ENCODE measurements around the gene ECM1. TPM values are rescaled to one million over a fixed set of nuclear protein-coding genes. Genes with fewer than 3 reads are reported as not detected.
A peak's percentile ranks its signal among the peaks of the same experiment; 100 is the strongest.

ECM1 gene
- total and polyA plus RNA-seq, 2 of the 8 experiments (the other 6 are each of a cell fraction or from before 2014, with no cell fraction given), result 0.95 to 0.98 TPM

DNA sequence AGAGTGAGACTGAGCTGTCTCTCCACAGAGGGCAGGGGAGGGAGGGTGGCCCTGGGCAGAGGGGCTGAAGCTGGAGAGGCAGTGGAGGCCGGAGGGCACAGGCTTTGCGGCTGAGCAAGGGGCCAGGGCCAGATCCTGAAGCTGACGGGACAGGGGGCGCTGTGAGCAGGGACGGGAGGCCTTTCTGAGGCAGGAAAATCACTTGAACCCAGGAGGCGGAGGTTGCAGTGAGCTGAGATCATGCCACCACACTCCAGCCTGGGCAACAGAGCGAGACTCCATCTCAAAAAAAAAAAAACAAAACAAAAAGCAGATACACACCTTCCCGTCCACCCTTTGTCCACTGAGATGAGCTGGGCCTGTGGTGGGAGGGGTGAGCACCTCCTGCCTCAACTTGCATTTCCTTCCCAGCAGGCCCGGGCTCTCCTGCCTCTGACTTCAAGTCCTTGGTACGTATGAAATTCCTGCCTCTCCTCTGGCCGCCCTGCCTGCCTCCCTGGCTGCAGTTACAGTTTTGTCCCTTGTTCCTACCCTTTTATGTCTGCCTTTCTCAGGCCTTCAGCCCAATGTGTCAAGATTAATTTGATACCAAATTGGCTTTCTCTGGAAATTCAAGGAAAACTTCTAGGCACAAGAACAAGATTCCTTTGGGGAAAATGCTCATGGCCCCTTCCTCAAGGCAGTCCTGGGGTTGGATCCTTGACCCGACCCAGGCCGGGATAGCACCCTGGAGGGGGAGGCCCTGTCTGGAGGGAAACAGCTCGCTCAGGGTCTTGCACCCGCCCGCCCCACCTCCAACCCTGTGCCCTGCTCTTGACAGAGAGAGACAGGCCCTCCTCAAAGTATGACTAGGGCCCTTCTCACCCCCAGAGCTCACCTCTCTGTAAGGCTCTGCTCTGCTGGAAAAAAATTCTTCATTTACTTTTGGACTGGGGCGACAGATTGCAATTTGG, 30.1 kb downstream of the ECM1 start (continued):
- TF ChIP-seq ASH2L (IDR thresholded peaks at IDR 0.05; ENCODE audit: low read length) (no peak), NRF1 (IDR thresholded peaks at IDR 0.05; ENCODE audit: low read depth, low read length) (no peak), CEBPB (IDR thresholded peaks at IDR 0.05; ENCODE audit: low read depth, low read length) (no peak), JUND (IDR thresholded peaks at IDR 0.05; ENCODE audit: low read length) (no peak), YY1 (IDR thresholded peaks at IDR 0.05; ENCODE audit: low read depth, low read length) (no peak), RXRA (IDR thresholded peaks at IDR 0.05; ENCODE audit: insufficient read depth, low read depth, low read length) (no peak), SAP30 (IDR thresholded peaks at IDR 0.05; ENCODE audit: insufficient read depth, insufficient replicate concordance, low read length) (no peak), PHF8 (conservative IDR thresholded peaks at IDR 0.05; ENCODE audit: low read depth, low read length) (no peak), SP2 (IDR thresholded peaks at IDR 0.05; ENCODE audit: low read length) (no peak), KDM1A (IDR thresholded peaks at IDR 0.05; ENCODE audit: borderline replicate concordance, low read length) (peak; percentile 76; the same call in 1 of the 2 replicates), CREB1 (IDR thresholded peaks at IDR 0.05) (no peak), JUN (IDR thresholded peaks at IDR 0.05; ENCODE audit: low read depth, low read length) (no peak), BCL11A (IDR thresholded peaks at IDR 0.05; ENCODE audit: low read depth in 2 of 2, low read length in 2 of 2) (no peak), CHD2 (IDR thresholded peaks at IDR 0.05; ENCODE audit: low read length) (no peak), GABPA (IDR thresholded peaks at IDR 0.05; ENCODE audit: borderline replicate concordance, insufficient read depth, low read length) (no peak), SP1 (IDR thresholded peaks at IDR 0.05; ENCODE audit: low read depth, low read length) (no peak), RNF2 (IDR thresholded peaks at IDR 0.05; ENCODE audit: borderline replicate concordance, low read depth, low read length, missing control alignments, poor library complexity, severe bottlenecking) (no peak)
